Measurements from ENCODE around the gene LDB2.

Gene LDB2

DNA sequence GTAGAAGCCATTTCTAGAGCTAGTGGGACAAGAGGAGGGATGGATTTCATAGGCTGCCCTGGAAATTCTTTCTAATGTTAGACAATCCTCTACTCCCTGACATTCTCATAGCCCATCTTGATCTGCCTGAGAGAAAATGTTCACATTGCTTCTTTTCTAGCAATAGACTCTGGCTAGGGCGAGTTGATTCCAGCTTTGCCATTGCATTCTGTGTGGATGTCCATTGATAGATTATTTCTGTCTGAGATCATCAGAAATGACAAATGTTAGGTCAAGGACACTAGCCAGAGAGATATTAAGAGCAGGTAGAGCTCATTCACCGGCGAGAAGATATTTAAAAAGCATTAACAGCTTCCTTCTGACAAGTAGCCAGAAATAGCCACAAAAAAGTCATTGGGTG is 184.7 kb downstream of the LDB2 start:
- DNase-seq = no peak
- no peak for TF ChIP-seq POLR2A (IDR thresholded peaks at IDR 0.05; ENCODE audit: low read length)
- no peak for TF ChIP-seq GATA1 (IDR thresholded peaks at IDR 0.05; ENCODE audit: low read depth, low read length)

DNA sequence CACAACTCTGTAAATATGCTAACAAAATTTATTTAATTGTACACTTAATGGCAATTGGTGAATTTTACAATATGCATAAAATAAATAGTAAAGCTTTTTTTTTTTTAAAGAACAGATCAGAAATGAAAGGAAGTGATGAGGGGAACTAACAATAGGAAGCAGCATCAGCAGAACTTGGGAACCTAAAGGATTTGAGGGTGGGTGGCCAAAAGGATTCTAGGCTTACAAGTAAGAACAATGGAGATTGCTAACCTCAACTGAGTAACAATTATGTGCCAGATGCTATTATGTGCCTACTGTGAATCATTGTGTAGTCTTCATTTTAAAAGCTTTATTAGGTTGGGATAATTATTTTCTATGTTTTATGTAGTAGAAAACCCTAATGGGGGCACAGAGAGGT is 185.2 kb downstream of the LDB2 start:
- DNase-seq = no peak
- TF ChIP-seq GATA1 (IDR thresholded peaks at IDR 0.05; ENCODE audit: low read depth, low read length) (no peak), POLR2A (IDR thresholded peaks at IDR 0.05; ENCODE audit: low read length) (no peak)

GRCh38 chr4:16710198-16710597 is 188.2 kb downstream of the LDB2 start:
- DNase-seq = no peak
- TF ChIP-seq GATA1 (IDR thresholded peaks at IDR 0.05; ENCODE audit: low read depth, low read length) (no peak), POLR2A (IDR thresholded peaks at IDR 0.05; ENCODE audit: low read length) (no peak)

- no peak for DNase-seq
- TF ChIP-seq POLR2A (IDR thresholded peaks at IDR 0.05; ENCODE audit: low read length) = no peak
- TF ChIP-seq GATA1 (IDR thresholded peaks at IDR 0.05; ENCODE audit: low read depth, low read length) = no peak
Observed at GRCh38 chr4:16707874-16708273, 190.6 kb downstream of the LDB2 start.

GRCh38 chr4:16706251-16706650 is 192.2 kb downstream of the LDB2 start:
- no peak for DNase-seq
- TF ChIP-seq GATA1 (IDR thresholded peaks at IDR 0.05; ENCODE audit: low read depth, low read length) = no peak
- TF ChIP-seq POLR2A (IDR thresholded peaks at IDR 0.05; ENCODE audit: low read length) = no peak

- no peak for DNase-seq
- TF ChIP-seq POLR2A (IDR thresholded peaks at IDR 0.05; ENCODE audit: low read length) = no peak
- TF ChIP-seq GATA1 (IDR thresholded peaks at IDR 0.05; ENCODE audit: low read depth, low read length) = no peak
Observed at GRCh38 chr4:16705341-16705740, 193.1 kb downstream of the LDB2 start.

DNA sequence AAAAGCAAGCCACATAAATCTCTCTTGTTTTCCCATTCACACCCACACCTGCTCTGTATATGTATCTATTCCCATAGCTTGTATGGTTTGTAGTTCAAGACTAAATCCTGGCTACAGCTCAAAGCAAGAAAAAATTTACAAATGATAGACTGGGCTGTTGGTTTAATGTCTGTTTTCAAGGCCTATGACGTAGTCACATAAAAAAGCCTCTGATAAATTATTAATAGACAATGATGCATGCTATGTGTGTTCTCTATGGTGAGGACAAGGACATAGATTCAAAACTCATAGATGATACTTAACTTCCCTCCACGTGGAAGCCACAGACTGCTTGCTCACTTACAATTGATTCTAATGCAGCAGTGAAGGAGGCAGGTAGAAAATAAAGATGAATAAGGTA is 194.0 kb downstream of the LDB2 start:
- DNase-seq = no peak
- TF ChIP-seq POLR2A (IDR thresholded peaks at IDR 0.05; ENCODE audit: low read length) (no peak), GATA1 (IDR thresholded peaks at IDR 0.05; ENCODE audit: low read depth, low read length) (no peak)

- no peak for TF ChIP-seq POLR2A (IDR thresholded peaks at IDR 0.05; ENCODE audit: low read length)
- TF ChIP-seq GATA1 (IDR thresholded peaks at IDR 0.05; ENCODE audit: low read depth, low read length) = no peak
Observed at GRCh38 chr4:16695896-16696295, 202.5 kb downstream of the LDB2 start.

GRCh38 chr4:16694884-16695276 is 203.6 kb downstream of the LDB2 start:
- no peak for DNase-seq
- TF ChIP-seq GATA1 (IDR thresholded peaks at IDR 0.05; ENCODE audit: low read depth, low read length) = no peak
- TF ChIP-seq POLR2A (IDR thresholded peaks at IDR 0.05; ENCODE audit: low read length) = no peak

More at GRCh38 chr4:16695896-16696295, 202.5 kb downstream of the LDB2 start:
- DNase-seq = no peak

GRCh38 chr4:16694173-16694883 is 204.1 kb downstream of the LDB2 start:
- DNase-seq = no peak
- no peak for TF ChIP-seq GATA1 (IDR thresholded peaks at IDR 0.05; ENCODE audit: low read depth, low read length)
- no peak for TF ChIP-seq POLR2A (IDR thresholded peaks at IDR 0.05; ENCODE audit: low read length)

- DNase-seq = no peak
- TF ChIP-seq POLR2A (IDR thresholded peaks at IDR 0.05; ENCODE audit: low read length) (no peak), GATA1 (IDR thresholded peaks at IDR 0.05; ENCODE audit: low read depth, low read length) (no peak)
Observed at GRCh38 chr4:16693641-16694040, 204.8 kb downstream of the LDB2 start.

DNA sequence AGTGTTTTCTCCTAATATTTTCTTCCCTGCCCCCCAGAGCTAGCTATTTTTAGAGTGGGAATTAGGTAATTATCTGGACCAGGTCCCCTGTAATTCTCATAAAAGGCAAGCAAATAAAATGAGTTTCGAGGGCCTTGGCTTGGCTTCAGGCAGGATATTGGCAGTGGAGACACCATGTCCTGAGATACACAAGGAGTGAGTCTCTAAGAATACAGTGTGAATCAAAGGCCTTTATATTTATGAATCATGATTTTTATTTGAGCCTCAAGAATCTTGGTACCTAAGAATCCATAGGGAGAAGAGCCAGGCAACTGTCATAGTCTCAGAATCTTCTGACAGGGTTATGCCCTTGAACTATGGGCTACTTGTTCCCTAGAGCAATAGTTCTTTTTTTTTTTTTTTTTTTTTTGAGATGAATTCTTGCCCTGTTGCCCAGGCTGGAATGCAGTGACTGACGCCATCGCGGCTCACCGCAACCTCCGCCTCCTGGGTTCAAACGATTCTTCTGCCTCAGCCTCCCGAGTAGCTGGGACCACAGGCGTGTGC is 205.4 kb downstream of the LDB2 start:
- DNase-seq = no peak
- no peak for TF ChIP-seq POLR2A (IDR thresholded peaks at IDR 0.05; ENCODE audit: low read length)
- no peak for TF ChIP-seq GATA1 (IDR thresholded peaks at IDR 0.05; ENCODE audit: low read depth, low read length)

DNA sequence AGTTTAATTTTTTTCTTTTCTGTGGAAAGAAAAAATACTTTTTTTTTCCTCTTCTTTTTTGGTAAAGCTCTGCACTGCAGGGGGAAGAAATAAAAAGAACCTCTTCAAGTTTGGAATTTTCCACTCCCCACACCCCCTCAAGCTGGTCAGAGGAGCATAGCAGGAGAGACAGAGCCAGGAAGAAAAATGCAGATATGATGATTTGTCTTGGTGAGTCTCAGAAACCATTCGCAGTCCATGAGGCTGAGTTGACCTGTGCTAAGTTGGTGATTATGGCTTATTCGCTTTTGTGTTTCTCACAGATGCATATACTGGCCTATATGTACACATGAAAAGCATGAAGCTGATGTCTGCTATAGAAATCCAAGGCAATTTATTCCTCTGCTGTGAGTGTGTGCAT is 205.9 kb downstream of the LDB2 start:
- no peak for DNase-seq
- TF ChIP-seq POLR2A (IDR thresholded peaks at IDR 0.05; ENCODE audit: low read length) = no peak
- no peak for TF ChIP-seq GATA1 (IDR thresholded peaks at IDR 0.05; ENCODE audit: low read depth, low read length)

- DNase-seq = no peak
- TF ChIP-seq GATA1 (IDR thresholded peaks at IDR 0.05; ENCODE audit: low read depth, low read length) = no peak
- no peak for TF ChIP-seq POLR2A (IDR thresholded peaks at IDR 0.05; ENCODE audit: low read length)
Observed at GRCh38 chr4:16692046-16692445, 206.4 kb downstream of the LDB2 start.

GRCh38 chr4:16691450-16691849 is 207.0 kb downstream of the LDB2 start:
- TF ChIP-seq POLR2A (IDR thresholded peaks at IDR 0.05; ENCODE audit: low read length) = no peak
- TF ChIP-seq GATA1 (IDR thresholded peaks at IDR 0.05; ENCODE audit: low read depth, low read length) = no peak
- no peak for DNase-seq

Measured in erythroblast (primary cell).